Caco-2 (cell line): ENCODE results near the gene SH3YL1. TPM values are rescaled to one million over a fixed set of nuclear protein-coding genes. Genes with fewer than 3 reads are reported as not detected.

Source experiments
- BruUV-seq: library from RNA; stranded (reverse); fragments of 400-500 nt; replicated peaks from 2 replicates; lab custom pipeline; 2021; lab: Mats Ljungman, UMichigan
- CTCF ChIA-PET: fragments of 300-600 bp; sonication (Branson Sonifier 250); formaldehyde crosslinking; loops from one replicate; lab custom pipeline; 2022; ENCODE audit warnings: antibody characterized with exemption; lab: Charles Lee
- POLR2A ChIA-PET: fragments of 300-600 bp; sonication (Branson Sonifier 250); formaldehyde crosslinking; loops from one replicate; lab custom pipeline; 2022; ENCODE audit warnings: antibody characterized with exemption; lab: Charles Lee
- DNase-seq, 2 experiments: peaks; one replicate each; pipeline versions ENCODE4 v3.0.0 to v3.0.0-alpha.2; 2020 to 2022
- H3K27me3 ChIP-seq: replicated peaks from 2 replicates; pipeline ENCODE4 v1.6.0; 2011; ENCODE audit warnings: low read length; ENCODE audit not compliant: control insufficient read depth, insufficient read depth
- H3K36me3 ChIP-seq: 2 replicates; pipeline ENCODE4 v1.5.1; 2011; ENCODE audit warnings: low read length; ENCODE audit not compliant: control insufficient read depth, insufficient read depth
- H3K4me1 ChIP-seq: fragments of 250-450 bp; sonication (Bioruptor Pico); 2 replicates; pipeline ENCODE4 v1.5.1; 2020; ENCODE audit warnings: mild to moderate bottlenecking
- H3K4me3 ChIP-seq: 2 replicates; pipeline ENCODE4 v1.5.1; 2011; ENCODE audit warnings: low read depth, mild to moderate bottlenecking, control low read depth, low read length
- H3K9me3 ChIP-seq: fragments of 250-450 bp; sonication (Bioruptor Pico); 2 replicates; pipeline ENCODE4 v1.5.1; 2020; ENCODE audit warnings: mild to moderate bottlenecking, moderate library complexity
- H3K27ac Mint-ChIP-seq: one replicate; pipeline ENCODE4 v1.8.0; 2022; ENCODE audit warnings: mixed read lengths; ENCODE audit not compliant: unreplicated experiment
- H3K27me3 Mint-ChIP-seq: one replicate; pipeline ENCODE4 v1.8.0; 2022; ENCODE audit warnings: mixed read lengths; ENCODE audit not compliant: insufficient read depth, unreplicated experiment
- H3K36me3 Mint-ChIP-seq: one replicate; pipeline ENCODE4 v1.8.0; 2022; ENCODE audit warnings: mild to moderate bottlenecking, mixed read lengths; ENCODE audit not compliant: insufficient read depth, unreplicated experiment
- H3K4me1 Mint-ChIP-seq: one replicate; pipeline ENCODE4 v1.8.0; 2022; ENCODE audit warnings: low read depth, mixed read lengths; ENCODE audit not compliant: unreplicated experiment
- H3K4me3 Mint-ChIP-seq: one replicate; pipeline ENCODE4 v1.8.0; 2022; ENCODE audit warnings: mild to moderate bottlenecking, moderate library complexity, mixed read lengths; ENCODE audit not compliant: unreplicated experiment
- H3K9me3 Mint-ChIP-seq: one replicate; pipeline ENCODE4 v1.8.0; 2022; ENCODE audit warnings: mixed read lengths; ENCODE audit not compliant: unreplicated experiment
- intact Hi-C: fragments of 100-400 bp; cut with micrococcal nuclease; formaldehyde crosslinking; loops from one replicate; pipeline ENCODE4 v1.10.0; 2022; ENCODE audit not compliant: unreplicated experiment
- total RNA-seq: library from RNA; stranded (reverse); gene quantifications from 2 replicates; pipeline ENCODE4 v1.2.3, GENCODE V29; 2022
- TF ChIP-seq, protein P1 (sequence below), 2 experiments: fragments of 200-600 bp in 1 of 2; IDR thresholded peaks; 1 replicate in 1 of 2; 2 replicates in 1 of 2; pipeline versions ENCODE4 v1.5.1 to v1.8.0; 2011 to 2022; ENCODE audit warnings: antibody characterized with exemption in 1 of 2, control low read depth in 1 of 2, inconsistent platforms in 1 of 2, low read depth in 1 of 2, low read length in 1 of 2, mild to moderate bottlenecking in 1 of 2, moderate library complexity in 1 of 2; ENCODE audit not compliant: insufficient read depth in 1 of 2, severe bottlenecking in 1 of 2, unreplicated experiment in 1 of 2

Gene SH3YL1
- total RNA-seq, 1 experiment from 2014 or later: 76.0 TPM

DNA sequence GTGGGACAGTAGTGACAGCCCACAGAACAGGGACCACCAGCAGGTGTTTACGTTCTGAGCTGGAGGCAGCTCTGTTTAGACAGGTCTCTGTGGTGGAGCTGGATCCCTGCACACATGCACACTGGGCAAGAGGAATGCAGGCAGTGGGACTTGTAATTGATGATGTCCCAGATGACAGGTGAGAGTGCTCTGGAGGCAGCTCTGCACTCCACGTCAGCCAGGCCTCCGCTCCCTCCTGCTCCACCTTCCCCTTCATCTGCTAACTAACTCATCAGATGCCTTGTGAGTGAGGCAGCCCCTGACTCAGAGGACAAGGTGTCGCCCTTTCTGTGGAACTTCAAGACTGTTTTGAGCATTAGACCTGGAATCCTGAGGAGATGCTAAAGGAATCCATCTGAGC, 53.2 kb downstream of the SH3YL1 start:
- TF ChIP-seq, protein P1, sequence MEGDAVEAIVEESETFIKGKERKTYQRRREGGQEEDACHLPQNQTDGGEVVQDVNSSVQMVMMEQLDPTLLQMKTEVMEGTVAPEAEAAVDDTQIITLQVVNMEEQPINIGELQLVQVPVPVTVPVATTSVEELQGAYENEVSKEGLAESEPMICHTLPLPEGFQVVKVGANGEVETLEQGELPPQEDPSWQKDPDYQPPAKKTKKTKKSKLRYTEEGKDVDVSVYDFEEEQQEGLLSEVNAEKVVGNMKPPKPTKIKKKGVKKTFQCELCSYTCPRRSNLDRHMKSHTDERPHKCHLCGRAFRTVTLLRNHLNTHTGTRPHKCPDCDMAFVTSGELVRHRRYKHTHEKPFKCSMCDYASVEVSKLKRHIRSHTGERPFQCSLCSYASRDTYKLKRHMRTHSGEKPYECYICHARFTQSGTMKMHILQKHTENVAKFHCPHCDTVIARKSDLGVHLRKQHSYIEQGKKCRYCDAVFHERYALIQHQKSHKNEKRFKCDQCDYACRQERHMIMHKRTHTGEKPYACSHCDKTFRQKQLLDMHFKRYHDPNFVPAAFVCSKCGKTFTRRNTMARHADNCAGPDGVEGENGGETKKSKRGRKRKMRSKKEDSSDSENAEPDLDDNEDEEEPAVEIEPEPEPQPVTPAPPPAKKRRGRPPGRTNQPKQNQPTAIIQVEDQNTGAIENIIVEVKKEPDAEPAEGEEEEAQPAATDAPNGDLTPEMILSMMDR (IDR thresholded peaks at IDR 0.05; ENCODE audit: insufficient read depth in 1 of 2, low read depth in 1 of 2, low read length in 1 of 2, severe bottlenecking in 1 of 2, unreplicated experiment in 1 of 2): no peak
- DNase-seq: no peak
- no peaks in the 10 kb centered on the region for H3K36me3 ChIP-seq
- no peaks in the 10 kb centered on the region; the same call in none of the 2 replicates for H3K27me3 ChIP-seq
- no peak overlapping the region for H3K4me3 ChIP-seq
- BruUV-seq: no TSS peak
- Mint-ChIP-seq H3K9me3 (no peaks in the 10 kb centered on the region), H3K4me1 (no peaks in the 10 kb centered on the region), H3K27me3 (peaks cover 14% of the 10 kb centered on the region), H3K36me3 (no peaks in the 10 kb centered on the region), H3K27ac (no peak overlapping the region), H3K4me3 (no peak overlapping the region)
- intact Hi-C loops: no loop called here
- ChIA-PET CTCF (no interaction called here), POLR2A (no interaction called here)
- 0 out of 2 replicates have a peak, but pooled peaks cover 3% of the 10 kb centered on the region for H3K9me3 ChIP-seq
- H3K4me1 ChIP-seq: no peaks in the 10 kb centered on the region

DNA sequence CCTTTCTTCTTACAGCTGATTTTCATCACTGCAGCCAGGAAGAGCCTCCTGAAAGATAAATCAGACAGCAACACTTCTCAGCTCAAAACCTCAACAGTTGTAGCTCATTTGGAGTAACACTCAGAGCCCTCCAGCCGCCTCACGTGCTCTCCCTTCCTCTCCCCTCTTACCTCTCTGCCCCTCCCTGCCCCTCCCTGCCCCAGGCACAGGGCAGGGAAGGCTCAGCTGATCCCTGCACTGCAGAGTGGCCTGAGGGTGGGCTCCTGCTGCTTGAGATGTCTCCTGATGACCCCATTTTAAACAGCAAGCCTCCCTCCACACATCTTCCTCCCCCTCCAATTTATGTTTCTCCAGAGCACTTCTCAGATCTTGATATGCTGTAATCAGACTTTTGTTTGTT, 54.4 kb downstream of the SH3YL1 start:
- H3K4me3 Mint-ChIP-seq: no peak overlapping the region
- intact Hi-C loops: no loop called here
- DNase-seq: no peak
- CTCF ChIA-PET: no interaction called here
- H3K4me3 ChIP-seq: no peak overlapping the region
- POLR2A ChIA-PET: no interaction called here
- peaks cover 14% of the 10 kb centered on the region for H3K27me3 Mint-ChIP-seq
- TF ChIP-seq, protein P1 (IDR thresholded peaks at IDR 0.05; ENCODE audit: insufficient read depth in 1 of 2, low read depth in 1 of 2, low read length in 1 of 2, severe bottlenecking in 1 of 2, unreplicated experiment in 1 of 2): no peak
- H3K36me3 Mint-ChIP-seq: no peaks in the 10 kb centered on the region
- H3K9me3 ChIP-seq: peaks cover 3% of the 10 kb centered on the region; the same call in 1 of the 2 replicates
- no peaks in the 10 kb centered on the region; the same call in none of the 2 replicates for H3K27me3 ChIP-seq
- no peak overlapping the region for H3K27ac Mint-ChIP-seq
- no peaks in the 10 kb centered on the region for H3K9me3 Mint-ChIP-seq
- H3K36me3 ChIP-seq: no peaks in the 10 kb centered on the region
- no TSS peak for BruUV-seq
- H3K4me1 Mint-ChIP-seq: no peaks in the 10 kb centered on the region
- no peaks in the 10 kb centered on the region for H3K4me1 ChIP-seq

DNA sequence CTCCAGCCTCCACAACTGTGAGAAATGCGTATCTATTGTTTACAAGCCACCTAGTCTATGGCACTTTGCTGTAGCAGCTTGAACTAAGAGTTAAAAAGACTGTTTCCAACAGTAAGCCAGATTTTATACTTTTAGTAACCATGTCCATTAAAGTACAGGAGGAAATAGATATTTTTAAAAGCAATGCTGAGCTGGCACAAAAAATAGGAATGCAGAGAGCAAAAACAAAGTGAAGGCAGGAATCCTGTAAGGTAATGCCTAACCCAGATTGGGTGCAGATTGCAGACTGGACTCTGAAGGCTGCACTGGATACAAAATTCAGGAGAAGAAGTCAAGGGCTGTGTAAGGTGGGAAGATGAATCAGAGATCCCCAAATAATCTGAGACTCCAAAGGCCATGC, 55.5 kb downstream of the SH3YL1 start:
- Mint-ChIP-seq H3K27ac (no peak overlapping the region), H3K4me1 (no peaks in the 10 kb centered on the region), H3K36me3 (no peaks in the 10 kb centered on the region), H3K4me3 (no peak overlapping the region), H3K27me3 (peaks cover 18% of the 10 kb centered on the region), H3K9me3 (no peaks in the 10 kb centered on the region)
- H3K36me3 ChIP-seq: no peaks in the 10 kb centered on the region
- intact Hi-C loops: no loop called here
- ChIA-PET CTCF (no interaction called here), POLR2A (no interaction called here)
- no peak for DNase-seq
- peaks cover 3% of the 10 kb centered on the region; the same call in 1 of the 2 replicates for H3K9me3 ChIP-seq
- no peak overlapping the region for H3K4me3 ChIP-seq
- no peaks in the 10 kb centered on the region for H3K4me1 ChIP-seq
- no TSS peak for BruUV-seq
- H3K27me3 ChIP-seq: no peaks in the 10 kb centered on the region; the same call in none of the 2 replicates
- TF ChIP-seq, protein P1 (IDR thresholded peaks at IDR 0.05; ENCODE audit: insufficient read depth in 1 of 2, low read depth in 1 of 2, low read length in 1 of 2, severe bottlenecking in 1 of 2, unreplicated experiment in 1 of 2): no peak
